GM12878 (cell line): Measurements from ENCODE around the gene PCGF6. TPM values are rescaled to one million over a fixed set of nuclear protein-coding genes. Genes with fewer than 3 reads are reported as not detected.
A peak's percentile ranks its signal among the peaks of the same experiment; 100 is the strongest.

ENCODE experiments used
- E2F4 ChIP-seq: IDR thresholded peaks from 2 replicates; pipeline ENCODE4 v1.6.1; 2012; ENCODE audit warnings: low read depth, low read length, improper control_type of control experiment
- ELK1 ChIP-seq: IDR thresholded peaks from 2 replicates; pipeline ENCODE4 v1.6.1; 2012; ENCODE audit warnings: low read depth, low read length, improper control_type of control experiment
- FOXK2 ChIP-seq: fragments of 450-650 bp; IDR thresholded peaks from 2 replicates; pipeline ENCODE4 v1.6.1; 2017; ENCODE audit warnings: mild to moderate bottlenecking, moderate library complexity
- FOXM1 ChIP-seq: IDR thresholded peaks from 2 replicates; pipeline ENCODE4 v1.6.1; 2012; ENCODE audit warnings: low read depth, mild to moderate bottlenecking, inconsistent platforms, low read length, moderate library complexity
- HDGF ChIP-seq: fragments of 450-650 bp; IDR thresholded peaks from 2 replicates; pipeline ENCODE4 v1.6.1; 2016; ENCODE audit warnings: antibody characterized with exemption
- IRF4 ChIP-seq: IDR thresholded peaks from 2 replicates; pipeline ENCODE4 v1.6.1; 2011; ENCODE audit warnings: low read depth, low read length
- KDM1A ChIP-seq: fragments of 200-600 bp; sonication (generic); IDR thresholded peaks from 2 replicates; pipeline ENCODE4 v1.6.1; 2016; ENCODE audit warnings: borderline replicate concordance
- MYB ChIP-seq: fragments of 150-350 bp; IDR thresholded peaks from 2 replicates; pipeline ENCODE4 v1.6.1; 2014; ENCODE audit warnings: mild to moderate bottlenecking, low read depth, low read length, borderline replicate concordance
- NKRF ChIP-seq: fragments of 450-650 bp; conservative IDR thresholded peaks from 2 replicates; pipeline ENCODE4 v1.6.1; 2017; ENCODE audit warnings: mild to moderate bottlenecking, moderate library complexity
- NRF1 ChIP-seq: conservative IDR thresholded peaks from 2 replicates; pipeline ENCODE4 v1.6.1; 2011; ENCODE audit warnings: mild to moderate bottlenecking, low read depth, low read length, improper control_type of control experiment
- SKIL ChIP-seq: fragments of 450-650 bp; IDR thresholded peaks from 2 replicates; pipeline ENCODE4 v1.6.1; 2017; ENCODE audit warnings: mild to moderate bottlenecking, low read depth, inconsistent platforms; ENCODE audit not compliant: poor library complexity, severe bottlenecking
- STAT1 ChIP-seq: fragments of 450-650 bp; conservative IDR thresholded peaks from 2 replicates; pipeline ENCODE4 v1.6.1; 2014; ENCODE audit warnings: antibody characterized with exemption, mild to moderate bottlenecking
- ZSCAN29 ChIP-seq: fragments of 450-650 bp; IDR thresholded peaks from 2 replicates; pipeline ENCODE4 v1.6.1; 2017; ENCODE audit warnings: mild to moderate bottlenecking, moderate library complexity
- polyA plus RNA-seq, 11 experiments: library from polyadenylated mRNA; depleted of rRNA in 4 of 11; unstranded in 6 of 11; stranded (reverse) in 5 of 11; fragments of >200 nt; fragmentation: Nextera tagmentation in 4 of 11; fragmentation: Illumina TruSeq in 1 of 11; extraction: Ambion mirVana in 4 of 11; extraction: Trizol in 1 of 11; gene quantifications; 1 replicate in 1 of 11; 2 replicates in 10 of 11; pipeline versions ENCODE4 v1.2.1 to v1.2.3, GENCODE V29; 2011 to 2016; ENCODE audit warnings: inconsistent platforms in 2 of 11, missing spikeins in 2 of 11, low read depth in 1 of 11
- total RNA-seq, 4 experiments: library from RNA; depleted of rRNA in 3 of 4; stranded (reverse); fragments of >200 nt in 3 of 4; fragmentation: Illumina TruSeq in 1 of 4; extraction: Trizol in 1 of 4; gene quantifications; 2 replicates each; pipeline versions ENCODE4 v1.2.1 to v1.2.3, GENCODE V29; 2013 to 2021
- TF ChIP-seq, protein P1 (sequence below): fragments of 150-350 bp; IDR thresholded peaks from 2 replicates; pipeline ENCODE4 v1.6.1; 2016; ENCODE audit warnings: low read depth, low read length
- TF ChIP-seq, protein P2 (sequence below): fragments of 450-650 bp; formaldehyde crosslinking; IDR thresholded peaks from 2 replicates; pipeline ENCODE4 v1.4.0; 2020; ENCODE audit warnings: mild to moderate bottlenecking, moderate library complexity

Gene PCGF6
- total and polyA plus RNA-seq, 10 of the 15 experiments (the other 5 are each of a cell fraction or from before 2014, with no cell fraction given) = 6.5 to 19.1 (median 12.7) TPM

GRCh38 chr10:103396067-103396788, 45.3 kb upstream of the PCGF6 start, which contains the start of the genes ATP5MK and PDCD11 (continued):
- TF ChIP-seq, protein P1, sequence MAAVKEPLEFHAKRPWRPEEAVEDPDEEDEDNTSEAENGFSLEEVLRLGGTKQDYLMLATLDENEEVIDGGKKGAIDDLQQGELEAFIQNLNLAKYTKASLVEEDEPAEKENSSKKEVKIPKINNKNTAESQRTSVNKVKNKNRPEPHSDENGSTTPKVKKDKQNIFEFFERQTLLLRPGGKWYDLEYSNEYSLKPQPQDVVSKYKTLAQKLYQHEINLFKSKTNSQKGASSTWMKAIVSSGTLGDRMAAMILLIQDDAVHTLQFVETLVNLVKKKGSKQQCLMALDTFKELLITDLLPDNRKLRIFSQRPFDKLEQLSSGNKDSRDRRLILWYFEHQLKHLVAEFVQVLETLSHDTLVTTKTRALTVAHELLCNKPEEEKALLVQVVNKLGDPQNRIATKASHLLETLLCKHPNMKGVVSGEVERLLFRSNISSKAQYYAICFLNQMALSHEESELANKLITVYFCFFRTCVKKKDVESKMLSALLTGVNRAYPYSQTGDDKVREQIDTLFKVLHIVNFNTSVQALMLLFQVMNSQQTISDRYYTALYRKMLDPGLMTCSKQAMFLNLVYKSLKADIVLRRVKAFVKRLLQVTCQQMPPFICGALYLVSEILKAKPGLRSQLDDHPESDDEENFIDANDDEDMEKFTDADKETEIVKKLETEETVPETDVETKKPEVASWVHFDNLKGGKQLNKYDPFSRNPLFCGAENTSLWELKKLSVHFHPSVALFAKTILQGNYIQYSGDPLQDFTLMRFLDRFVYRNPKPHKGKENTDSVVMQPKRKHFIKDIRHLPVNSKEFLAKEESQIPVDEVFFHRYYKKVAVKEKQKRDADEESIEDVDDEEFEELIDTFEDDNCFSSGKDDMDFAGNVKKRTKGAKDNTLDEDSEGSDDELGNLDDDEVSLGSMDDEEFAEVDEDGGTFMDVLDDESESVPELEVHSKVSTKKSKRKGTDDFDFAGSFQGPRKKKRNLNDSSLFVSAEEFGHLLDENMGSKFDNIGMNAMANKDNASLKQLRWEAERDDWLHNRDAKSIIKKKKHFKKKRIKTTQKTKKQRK = peak; percentile 77
- TF ChIP-seq ELK1 (peak; percentile 88), SKIL (no peak), E2F4 (no peak), IRF4 (0 out of 2 replicates have a peak, but pooled peaks have one; percentile 6), ZSCAN29 (no peak), NKRF (peak; percentile 90), HDGF (peak; percentile 96), MYB (no peak), KDM1A (no peak), NRF1 (no peak), FOXM1 (no peak), STAT1 (no peak), FOXK2 (peak; percentile 57)
- TF ChIP-seq, protein P2, sequence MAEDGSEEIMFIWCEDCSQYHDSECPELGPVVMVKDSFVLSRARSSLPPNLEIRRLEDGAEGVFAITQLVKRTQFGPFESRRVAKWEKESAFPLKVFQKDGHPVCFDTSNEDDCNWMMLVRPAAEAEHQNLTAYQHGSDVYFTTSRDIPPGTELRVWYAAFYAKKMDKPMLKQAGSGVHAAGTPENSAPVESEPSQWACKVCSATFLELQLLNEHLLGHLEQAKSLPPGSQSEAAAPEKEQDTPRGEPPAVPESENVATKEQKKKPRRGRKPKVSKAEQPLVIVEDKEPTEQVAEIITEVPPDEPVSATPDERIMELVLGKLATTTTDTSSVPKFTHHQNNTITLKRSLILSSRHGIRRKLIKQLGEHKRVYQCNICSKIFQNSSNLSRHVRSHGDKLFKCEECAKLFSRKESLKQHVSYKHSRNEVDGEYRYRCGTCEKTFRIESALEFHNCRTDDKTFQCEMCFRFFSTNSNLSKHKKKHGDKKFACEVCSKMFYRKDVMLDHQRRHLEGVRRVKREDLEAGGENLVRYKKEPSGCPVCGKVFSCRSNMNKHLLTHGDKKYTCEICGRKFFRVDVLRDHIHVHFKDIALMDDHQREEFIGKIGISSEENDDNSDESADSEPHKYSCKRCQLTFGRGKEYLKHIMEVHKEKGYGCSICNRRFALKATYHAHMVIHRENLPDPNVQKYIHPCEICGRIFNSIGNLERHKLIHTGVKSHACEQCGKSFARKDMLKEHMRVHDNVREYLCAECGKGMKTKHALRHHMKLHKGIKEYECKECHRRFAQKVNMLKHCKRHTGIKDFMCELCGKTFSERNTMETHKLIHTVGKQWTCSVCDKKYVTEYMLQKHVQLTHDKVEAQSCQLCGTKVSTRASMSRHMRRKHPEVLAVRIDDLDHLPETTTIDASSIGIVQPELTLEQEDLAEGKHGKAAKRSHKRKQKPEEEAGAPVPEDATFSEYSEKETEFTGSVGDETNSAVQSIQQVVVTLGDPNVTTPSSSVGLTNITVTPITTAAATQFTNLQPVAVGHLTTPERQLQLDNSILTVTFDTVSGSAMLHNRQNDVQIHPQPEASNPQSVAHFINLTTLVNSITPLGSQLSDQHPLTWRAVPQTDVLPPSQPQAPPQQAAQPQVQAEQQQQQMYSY = no peak
